Measurements from ENCODE around the gene ATP2B3.
"Not testable (repeated sequence)": the region's sequence is repeated elsewhere in the genome, so short reads cannot be mapped to it uniquely, and the experiment has no call there.

ATP2B3 gene

GRCh38 chrX:153599192-153600031 lies 82.0 kb downstream of the ATP2B3 start:
- DNase-seq: peak; percentile 73

DNA sequence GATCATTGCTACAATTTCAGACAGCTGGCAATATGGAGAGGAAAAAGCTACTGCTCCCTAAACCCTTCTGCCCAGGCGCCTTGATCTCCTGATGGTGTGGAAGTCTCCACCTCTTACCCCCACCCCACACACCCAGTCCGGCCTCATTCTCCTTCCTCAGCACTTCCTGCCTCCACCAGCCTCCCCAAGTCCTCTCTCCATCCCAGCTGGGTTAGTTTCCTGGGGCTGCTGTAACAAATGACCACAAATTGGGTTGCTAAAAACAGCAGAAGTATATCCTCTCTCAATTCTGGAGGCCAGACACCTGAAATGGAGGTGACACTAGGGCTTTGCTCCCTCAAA lies 82.6 kb downstream of the ATP2B3 start:
- no peak for DNase-seq

GRCh38 chrX:153600921-153601320 lies 83.5 kb downstream of the ATP2B3 start:
- DNase-seq: no peak

DNA sequence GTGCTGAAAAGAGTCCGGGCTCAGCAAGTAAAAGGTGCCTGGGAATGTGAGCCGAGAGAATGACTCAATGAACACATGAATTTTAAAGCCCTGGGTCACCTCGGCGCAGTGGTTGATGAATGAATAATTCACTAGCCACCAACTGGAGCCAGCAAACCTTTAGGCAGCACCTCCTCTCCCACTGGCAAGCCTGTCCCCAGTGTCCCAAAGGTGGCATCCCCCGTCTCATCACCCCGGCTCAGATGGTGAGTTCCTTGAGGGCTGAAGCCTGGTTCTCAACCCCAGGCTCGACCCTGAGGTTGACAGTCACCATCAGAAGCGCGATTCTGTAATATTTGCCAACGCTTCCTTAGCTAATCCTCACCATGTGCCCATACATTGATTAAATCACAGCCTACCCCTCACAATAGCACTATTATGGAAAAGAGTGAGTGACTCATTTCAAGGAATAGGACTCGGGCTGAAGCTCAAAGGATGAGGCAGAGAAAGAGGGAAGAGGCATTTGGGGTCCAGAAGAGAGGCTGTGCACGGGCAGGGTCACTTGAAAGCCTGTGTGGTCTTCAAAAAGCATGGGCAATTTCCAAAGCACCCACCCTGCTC lies 84.2 kb downstream of the ATP2B3 start:
- DNase-seq: no peak

DNA sequence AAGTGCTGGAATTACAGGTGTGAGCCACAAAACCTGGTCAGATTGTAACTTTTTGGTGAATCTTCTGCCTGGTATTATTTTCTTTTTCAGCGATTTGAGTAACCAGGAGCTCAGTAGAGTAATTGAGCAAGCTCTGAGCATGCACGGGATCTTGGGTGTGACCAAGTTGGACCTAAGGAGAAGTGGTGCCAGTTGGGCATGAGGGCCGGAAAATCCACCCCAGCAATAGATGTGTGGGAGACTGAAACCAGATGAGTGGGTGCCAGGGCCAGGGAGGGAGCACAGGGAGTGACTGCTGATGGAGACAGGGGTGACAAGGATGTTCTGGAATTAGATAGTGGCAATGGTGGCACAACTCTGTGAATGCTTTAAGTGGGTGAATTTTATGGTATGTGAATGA lies 85.2 kb downstream of the ATP2B3 start:
- DNase-seq: no peak

DNA sequence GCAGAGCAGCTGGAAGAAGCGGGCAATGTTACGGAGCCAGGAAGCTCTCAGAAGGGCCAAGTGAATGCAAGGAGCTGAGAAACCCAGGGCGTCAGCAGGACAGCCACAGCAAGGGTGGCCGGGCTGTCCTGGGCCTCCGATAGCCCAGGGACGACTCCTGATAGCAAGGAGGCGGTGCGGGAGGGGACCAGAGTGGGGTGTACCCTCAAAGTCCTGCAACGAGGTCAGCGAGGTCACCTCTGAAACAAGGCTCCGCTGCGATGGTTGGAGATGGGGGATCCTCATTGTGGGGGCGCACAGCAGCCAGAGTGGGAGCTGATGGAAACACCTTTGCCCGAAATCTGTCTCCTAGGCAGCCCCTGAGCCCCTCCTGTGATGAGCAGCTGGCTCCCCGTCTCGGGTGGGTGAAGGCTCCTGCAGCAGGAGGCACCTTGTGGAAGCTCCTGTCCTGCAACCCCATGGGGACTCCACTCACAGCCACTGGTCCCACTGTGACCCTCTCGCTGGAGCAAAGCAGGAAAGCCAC lies 85.8 kb downstream of the ATP2B3 start:
- DNase-seq: no peak

- DNase-seq: not testable (repeated sequence)
Measured at GRCh38 chrX:153604666-153605380, 87.4 kb downstream of the ATP2B3 start.

GRCh38 chrX:153606503-153606902 lies 89.1 kb downstream of the ATP2B3 start:
- DNase-seq: no peak

DNA sequence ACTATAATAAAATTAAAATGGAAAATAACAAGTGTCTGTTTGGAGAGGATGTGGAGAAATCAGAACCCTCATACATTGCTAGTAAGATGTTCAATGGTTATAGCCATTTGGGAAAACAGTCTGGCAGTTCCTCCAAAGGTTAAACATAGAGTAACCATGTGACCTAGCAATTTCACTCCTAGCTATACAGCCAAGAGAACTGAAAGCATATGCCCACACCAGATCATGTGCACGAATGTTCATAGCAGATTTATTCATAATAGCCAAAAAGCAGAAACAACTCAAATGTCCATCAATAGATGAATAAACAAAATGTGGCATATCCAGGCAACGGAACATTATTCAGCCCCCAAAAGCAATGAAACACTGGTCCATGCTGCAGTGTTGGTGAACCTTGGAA lies 90.9 kb downstream of the ATP2B3 start:
- no peak for DNase-seq

GRCh38 chrX:153608806-153609205 lies 91.4 kb downstream of the ATP2B3 start:
- peak; percentile 6 for DNase-seq

DNA sequence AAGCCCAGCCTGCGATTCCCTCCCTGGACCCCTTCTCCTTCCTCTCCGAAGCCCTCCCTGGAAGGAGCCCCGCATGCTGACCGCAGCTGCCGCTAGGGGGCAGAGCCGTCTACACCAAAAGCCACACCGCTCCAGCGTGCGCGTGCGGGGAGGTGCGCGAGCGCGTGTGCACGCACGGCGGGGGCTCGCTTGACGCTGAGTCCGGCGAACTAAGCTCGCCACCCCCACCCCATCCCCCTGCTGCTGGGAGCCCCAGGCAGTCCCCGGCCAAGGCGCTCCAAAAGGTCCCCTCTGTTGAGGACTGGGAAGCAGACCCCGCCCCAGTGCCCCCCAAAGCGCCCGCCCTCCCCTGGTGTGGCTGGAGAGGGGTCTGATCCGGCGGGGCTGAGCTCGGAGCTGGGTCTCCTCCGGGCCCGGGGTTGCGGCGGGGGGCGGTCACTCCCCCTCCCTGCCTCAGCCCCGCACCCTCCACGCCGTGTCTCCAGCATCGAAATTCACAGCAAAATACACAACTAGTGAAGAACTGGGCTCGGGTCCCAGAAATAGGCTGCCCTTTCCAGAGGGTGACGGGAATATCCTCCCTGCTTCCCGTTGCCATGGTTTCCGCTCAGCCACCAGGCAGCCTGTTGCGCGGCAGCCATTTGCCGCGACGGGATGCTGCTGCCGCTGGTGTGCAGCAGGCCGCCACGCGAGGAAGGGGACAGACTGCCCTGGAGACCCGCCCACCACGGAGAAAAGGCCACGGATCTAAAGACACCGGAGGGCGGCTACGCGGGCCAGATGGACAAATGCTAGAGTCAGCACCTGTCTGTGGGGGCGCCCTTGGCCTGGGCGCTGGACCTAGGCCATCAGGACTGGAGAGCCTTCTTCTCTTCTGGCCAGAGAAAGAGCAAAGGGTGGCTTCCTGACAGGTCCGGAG lies 92.7 kb downstream of the ATP2B3 start:
- DNase-seq: peak; percentile 43

- no peak for DNase-seq
Measured at GRCh38 chrX:153610836-153611213, 93.4 kb downstream of the ATP2B3 start.

DNA sequence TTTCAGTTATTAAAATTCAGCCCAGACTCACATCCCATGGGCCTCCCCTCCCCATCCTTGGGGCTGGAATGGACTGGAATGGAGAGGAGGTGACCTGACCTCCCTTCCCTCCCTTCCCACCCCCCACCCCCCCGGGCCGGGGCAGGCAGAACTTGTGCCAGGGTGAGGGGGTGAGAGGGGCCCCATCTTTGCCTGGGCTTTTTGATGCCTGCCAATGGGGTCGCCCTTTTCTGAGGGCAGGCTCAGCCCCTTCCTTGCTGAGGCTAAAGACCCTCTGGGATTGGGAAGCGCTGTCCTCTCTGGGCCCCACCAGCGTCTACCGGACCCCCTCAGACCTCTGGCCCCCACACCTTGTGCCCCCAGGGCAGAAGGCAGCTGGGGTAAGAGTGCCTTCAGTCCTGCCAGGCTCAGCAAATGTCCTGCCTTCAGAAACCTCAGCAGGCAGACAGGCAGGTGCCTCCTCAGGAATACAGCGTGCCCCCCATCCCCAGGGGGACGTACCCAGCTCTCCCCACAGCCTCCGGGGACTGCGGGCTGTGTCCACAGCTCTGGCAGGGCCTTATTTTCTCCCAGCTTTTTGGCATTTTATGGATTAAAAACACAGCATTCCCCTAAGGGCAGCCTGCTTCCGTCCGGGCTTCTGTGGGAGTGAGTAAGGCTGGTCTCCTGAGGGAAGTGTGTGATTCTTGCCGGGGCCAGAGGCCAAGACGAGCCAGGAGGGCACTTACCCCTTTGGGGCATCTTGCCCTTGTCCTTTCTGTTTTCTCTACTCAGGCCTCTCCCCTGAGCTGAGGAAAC lies 94.1 kb downstream of the ATP2B3 start:
- no peak for DNase-seq

GRCh38 chrX:153612413-153612812 lies 95.0 kb downstream of the ATP2B3 start:
- DNase-seq: no peak

- no peak for DNase-seq
Measured at GRCh38 chrX:153614818-153615217, 97.4 kb downstream of the ATP2B3 start.

DNA sequence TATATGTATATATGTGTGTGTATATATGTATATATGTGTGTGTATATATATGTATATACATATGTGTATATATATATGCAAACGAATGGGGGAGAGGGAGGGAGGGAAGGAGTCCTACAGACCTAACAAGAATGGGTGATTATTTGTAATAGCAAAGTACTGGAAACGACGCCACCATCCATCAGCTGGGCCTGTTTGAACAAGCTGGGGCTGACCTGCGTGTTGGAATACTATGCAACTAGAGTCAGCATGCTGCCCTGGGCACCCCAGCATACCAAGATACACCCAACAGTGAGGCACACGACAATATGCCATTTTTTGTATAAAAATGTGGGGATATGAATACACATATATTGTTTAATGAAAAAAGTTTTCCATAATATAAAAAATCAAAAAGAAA lies 103.1 kb downstream of the ATP2B3 start:
- no peak for DNase-seq

DNA sequence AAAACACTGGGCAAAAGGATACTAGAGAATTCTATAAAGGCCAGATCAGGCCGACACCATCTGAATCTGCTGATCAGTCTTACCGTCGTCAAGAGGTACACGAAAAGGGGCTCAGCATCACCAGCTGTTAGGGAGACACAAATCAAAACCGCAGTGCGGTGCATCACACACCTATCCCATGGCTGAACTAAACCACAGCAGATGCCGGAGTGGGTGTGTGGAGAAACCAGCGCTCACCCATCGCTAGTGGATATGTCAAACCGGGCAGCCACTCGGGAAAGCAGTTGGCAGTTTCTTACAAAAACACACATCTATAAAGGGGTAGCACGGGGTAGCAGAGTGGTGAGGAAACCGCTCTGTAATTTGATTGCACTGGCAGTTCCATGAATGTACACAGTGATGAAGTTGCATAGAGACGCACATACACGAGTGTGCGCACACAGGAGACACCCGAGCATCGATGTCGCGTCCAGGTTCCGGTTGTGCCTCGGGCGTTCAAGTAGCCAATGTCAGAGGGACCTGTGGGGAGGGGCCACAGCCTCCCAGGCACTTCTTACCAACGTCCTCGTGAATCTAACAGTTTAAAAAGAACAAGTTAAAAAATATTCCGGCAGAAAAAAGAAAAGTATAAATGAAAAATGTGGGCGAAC lies 104.6 kb downstream of the ATP2B3 start:
- no peak for DNase-seq

GRCh38 chrX:153622661-153623309 lies 105.3 kb downstream of the ATP2B3 start:
- no peak for DNase-seq

DNA sequence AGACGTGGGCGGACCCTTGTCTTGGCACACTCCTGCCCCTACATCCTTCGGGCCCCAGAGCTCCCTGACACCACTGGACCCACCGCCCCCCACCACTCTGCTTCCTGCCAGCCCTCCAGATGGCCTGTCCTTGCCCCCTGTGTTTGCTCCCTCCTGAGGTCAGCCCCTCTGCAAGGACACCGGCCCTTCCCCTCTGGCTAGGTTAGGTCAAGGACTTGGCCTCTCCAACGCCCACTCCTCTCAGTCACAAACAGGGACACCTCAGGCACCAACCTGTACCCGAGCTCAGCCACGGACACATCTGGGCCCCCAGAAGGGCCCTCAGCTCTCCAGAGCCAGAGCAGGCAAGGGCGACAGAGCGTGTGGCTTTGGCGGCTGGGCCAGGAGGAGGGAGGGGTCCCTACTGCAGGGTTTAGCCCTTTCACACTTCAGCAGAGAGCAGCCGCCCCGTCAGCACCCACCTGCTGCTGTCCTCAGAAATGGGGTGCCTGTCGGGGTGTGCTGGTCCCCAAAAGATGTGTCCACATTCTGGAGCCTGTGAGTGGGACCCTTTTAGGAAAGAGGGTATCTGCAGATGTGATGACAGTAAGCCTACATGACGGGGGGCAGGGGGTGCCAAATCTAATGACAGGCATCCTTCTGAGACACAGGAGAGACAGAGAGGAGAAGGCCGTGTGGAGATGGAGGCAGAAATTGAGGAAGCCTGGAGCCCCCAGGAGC lies 106.0 kb downstream of the ATP2B3 start:
- DNase-seq: no peak

Measured in HCEC 1CT (cell line).